Parathyroid adenoma (tissue), 2 donors: ENCODE results near the gene DSE.

Experiments
- H2AFZ ChIP-seq: fragments of 300-600 bp; sonication (generic); one replicate; pipeline ENCODE4 v1.7.0; 2017; ENCODE audit warnings: antibody characterized with exemption, mild to moderate bottlenecking
- H3K27ac ChIP-seq: fragments of 300-600 bp; sonication (generic); one replicate; pipeline ENCODE4 v1.7.0; 2017
- H3K27me3 ChIP-seq: fragments of 300-600 bp; sonication (generic); one replicate; pipeline ENCODE4 v1.7.0; 2017; ENCODE audit warnings: low read length; ENCODE audit not compliant: control insufficient read depth, insufficient read depth
- H3K36me3 ChIP-seq: fragments of 300-600 bp; sonication (generic); one replicate; pipeline ENCODE4 v1.7.0; 2017; ENCODE audit warnings: low read length; ENCODE audit not compliant: control insufficient read depth, insufficient read depth
- H3K4me1 ChIP-seq: fragments of 300-600 bp; sonication (generic); one replicate; pipeline ENCODE4 v1.7.0; 2017; ENCODE audit warnings: control low read depth
- H3K4me2 ChIP-seq: fragments of 300-600 bp; sonication (generic); one replicate; pipeline ENCODE4 v1.7.0; 2017; ENCODE audit warnings: low read length
- H3K4me3 ChIP-seq: fragments of 300-600 bp; sonication (generic); one replicate; pipeline ENCODE4 v1.7.0; 2017; ENCODE audit warnings: low read depth, low read length
- H3K79me2 ChIP-seq: fragments of 300-600 bp; sonication (generic); one replicate; pipeline ENCODE4 v1.7.0; 2017; ENCODE audit warnings: control low read depth
- H3K9ac ChIP-seq: fragments of 300-600 bp; sonication (generic); one replicate; pipeline ENCODE4 v1.7.0; 2017; ENCODE audit warnings: mild to moderate bottlenecking
- H3K9me3 ChIP-seq: fragments of 300-600 bp; sonication (generic); one replicate; pipeline ENCODE4 v1.7.0; 2017; ENCODE audit warnings: low read length; ENCODE audit not compliant: control insufficient read depth
- CTCF ChIP-seq: fragments of 300-600 bp; sonication (generic); IDR thresholded peaks from one replicate; pipeline ENCODE4 v1.7.0; 2017; ENCODE audit warnings: antibody characterized with exemption, mild to moderate bottlenecking
- donor health status: primary hyperparathyroidism.

The DSE gene

DNA sequence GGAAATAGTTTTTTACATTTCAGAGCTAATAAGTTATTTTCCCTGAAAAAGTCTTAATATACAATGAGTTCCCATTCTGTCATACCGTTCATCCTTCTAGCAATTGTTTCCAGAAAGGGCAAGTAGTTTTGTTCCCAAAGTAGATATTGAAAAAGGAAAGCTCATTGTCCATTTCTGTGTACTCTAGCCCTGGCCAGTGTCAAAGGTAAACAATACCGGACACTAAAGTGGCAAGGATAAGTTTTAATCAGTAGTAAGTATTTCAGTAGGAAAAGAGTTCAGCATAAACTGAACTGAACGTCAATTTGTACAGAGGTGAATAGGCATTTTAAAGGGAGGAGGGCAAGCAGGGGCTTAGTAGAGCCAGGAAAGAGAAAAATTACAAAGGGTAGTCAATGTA, 46.9 kb downstream of the DSE start:
- no peak overlapping the region for H3K4me3 ChIP-seq

GRCh38 chr6:116419069-116419786, 48.5 kb downstream of the DSE start:
- no peak overlapping the region for H3K27ac ChIP-seq
- no peaks in the 10 kb centered on the region for H3K4me1 ChIP-seq
- no peak overlapping the region for H2AFZ ChIP-seq
- peaks cover 9% of the 10 kb centered on the region for H3K79me2 ChIP-seq
- no peak overlapping the region for H3K9ac ChIP-seq
- no peaks in the 10 kb centered on the region for H3K27me3 ChIP-seq
- no peak overlapping the region for H3K4me3 ChIP-seq
- no peak overlapping the region for H3K4me2 ChIP-seq
- no peaks in the 10 kb centered on the region for H3K36me3 ChIP-seq
- TF ChIP-seq CTCF = no peak
- H3K9me3 ChIP-seq = no peaks in the 10 kb centered on the region

More for the DNA sequence above, 46.9 kb downstream of the DSE start:
- no peak overlapping the region for H3K27ac ChIP-seq
- H3K27me3 ChIP-seq = no peaks in the 10 kb centered on the region
- no peak overlapping the region for H3K9ac ChIP-seq
- H3K36me3 ChIP-seq = no peaks in the 10 kb centered on the region
- no peaks in the 10 kb centered on the region for H3K9me3 ChIP-seq
- H2AFZ ChIP-seq = no peak overlapping the region
- H3K79me2 ChIP-seq = peaks cover 11% of the 10 kb centered on the region
- TF ChIP-seq CTCF = no peak
- H3K4me2 ChIP-seq = no peak overlapping the region
- H3K4me1 ChIP-seq = no peaks in the 10 kb centered on the region

- no peaks in the 10 kb centered on the region for H3K4me1 ChIP-seq
- no peak for TF ChIP-seq CTCF
- no peaks in the 10 kb centered on the region for H3K36me3 ChIP-seq
- no peak overlapping the region for H2AFZ ChIP-seq
- H3K79me2 ChIP-seq = peaks cover 9% of the 10 kb centered on the region
- H3K9ac ChIP-seq = no peak overlapping the region
- no peak overlapping the region for H3K4me2 ChIP-seq
- no peaks in the 10 kb centered on the region for H3K27me3 ChIP-seq
- H3K9me3 ChIP-seq = no peaks in the 10 kb centered on the region
- no peak overlapping the region for H3K4me3 ChIP-seq
- H3K27ac ChIP-seq = no peak overlapping the region
These were observed 49.6 kb downstream of the DSE start for GRCh38 chr6:116420341-116420740.

GRCh38 chr6:116422238-116422637, 51.5 kb downstream of the DSE start:
- no peaks in the 10 kb centered on the region for H3K4me1 ChIP-seq
- H3K36me3 ChIP-seq = no peaks in the 10 kb centered on the region
- H3K27ac ChIP-seq = no peak overlapping the region
- no peaks in the 10 kb centered on the region for H3K9me3 ChIP-seq
- no peak overlapping the region for H2AFZ ChIP-seq
- H3K79me2 ChIP-seq = peaks cover 6% of the 10 kb centered on the region
- no peak overlapping the region for H3K4me2 ChIP-seq
- no peak overlapping the region for H3K4me3 ChIP-seq
- no peak for TF ChIP-seq CTCF
- no peak overlapping the region for H3K9ac ChIP-seq
- H3K27me3 ChIP-seq = no peaks in the 10 kb centered on the region

GRCh38 chr6:116424001-116424400, 53.3 kb downstream of the DSE start:
- TF ChIP-seq CTCF = no peak
- H3K4me3 ChIP-seq = no peak overlapping the region

More at GRCh38 chr6:116424001-116424400, 53.3 kb downstream of the DSE start:
- peaks cover 2% of the 10 kb centered on the region for H3K79me2 ChIP-seq
- H3K4me2 ChIP-seq = no peak overlapping the region
- H3K27me3 ChIP-seq = no peaks in the 10 kb centered on the region
- no peaks in the 10 kb centered on the region for H3K4me1 ChIP-seq
- H3K27ac ChIP-seq = no peak overlapping the region
- no peak overlapping the region for H3K9ac ChIP-seq
- H3K9me3 ChIP-seq = no peaks in the 10 kb centered on the region
- no peak overlapping the region for H2AFZ ChIP-seq
- H3K36me3 ChIP-seq = no peaks in the 10 kb centered on the region
